Epithelial cell of esophagus (primary cell): ENCODE data around the gene H1-8.

Experiments used
- DNase-seq: peaks from one replicate; pipeline ENCODE4 v3.0.0; 2010; ENCODE audit warnings: low read depth
- H3K4me3 ChIP-seq: 2 replicates; pipeline ENCODE4 v1.5.1; 2011; ENCODE audit warnings: mild to moderate bottlenecking, low read length, control low read depth
- CTCF ChIP-seq: IDR thresholded peaks from 2 replicates; pipeline ENCODE4 v1.5.1; 2011; ENCODE audit warnings: low read depth, mild to moderate bottlenecking, low read length, control low read depth, inconsistent platforms; ENCODE audit not compliant: insufficient read depth; ENCODE audit errors: missing control alignments

The H1-8 gene

GRCh38 chr3:129582799-129583198, 39.8 kb downstream of the H1-8 start:
- DNase-seq: no peak
- TF ChIP-seq CTCF: no peak
- H3K4me3 ChIP-seq: no peak overlapping the region

GRCh38 chr3:129583289-129583688, 40.3 kb downstream of the H1-8 start:
- no peak for TF ChIP-seq CTCF
- no peak overlapping the region for H3K4me3 ChIP-seq
- no peak for DNase-seq

GRCh38 chr3:129584631-129585030, 41.7 kb downstream of the H1-8 start:
- TF ChIP-seq CTCF: no peak
- DNase-seq: no peak
- no peak overlapping the region for H3K4me3 ChIP-seq

GRCh38 chr3:129585949-129586657, 43.1 kb downstream of the H1-8 start:
- DNase-seq: no peak
- no peak for TF ChIP-seq CTCF
- no peak overlapping the region for H3K4me3 ChIP-seq

- H3K4me3 ChIP-seq: no peak overlapping the region
- TF ChIP-seq CTCF: no peak
- peak; percentile 44 for DNase-seq
Measured at GRCh38 chr3:129586746-129587430, 43.9 kb downstream of the H1-8 start.

- DNase-seq: peak; percentile 9
- TF ChIP-seq CTCF: no peak
- H3K4me3 ChIP-seq: no peak overlapping the region
Measured at GRCh38 chr3:129587566-129588210, 44.7 kb downstream of the H1-8 start.

GRCh38 chr3:129590215-129590614, 47.2 kb downstream of the H1-8 start:
- no peak for DNase-seq
- no peak overlapping the region for H3K4me3 ChIP-seq
- no peak for TF ChIP-seq CTCF
